Uterus (tissue), 2 donors: ENCODE measurements around the gene GFER.

Experiments
- POLR2A ChIP-seq, 2 donors: fragments of 450-650 bp; IDR thresholded peaks; one replicate each; pipeline ENCODE4 v1.6.1; 2016; ENCODE audit warnings: antibody characterized with exemption in 2 of 2, mild to moderate bottlenecking in 1 of 2, moderate library complexity in 1 of 2
- TF ChIP-seq, protein P1 (sequence below), 4 experiments: fragments of 200-600 bp in 2 of 4; fragments of 450-650 bp in 2 of 4; sonication (generic) in 2 of 4; IDR thresholded peaks; one replicate each; pipeline ENCODE4 v1.5.1; 2016 to 2019; ENCODE audit warnings: antibody characterized with exemption in 4 of 4, mild to moderate bottlenecking in 2 of 4, moderate library complexity in 1 of 4

DNA sequence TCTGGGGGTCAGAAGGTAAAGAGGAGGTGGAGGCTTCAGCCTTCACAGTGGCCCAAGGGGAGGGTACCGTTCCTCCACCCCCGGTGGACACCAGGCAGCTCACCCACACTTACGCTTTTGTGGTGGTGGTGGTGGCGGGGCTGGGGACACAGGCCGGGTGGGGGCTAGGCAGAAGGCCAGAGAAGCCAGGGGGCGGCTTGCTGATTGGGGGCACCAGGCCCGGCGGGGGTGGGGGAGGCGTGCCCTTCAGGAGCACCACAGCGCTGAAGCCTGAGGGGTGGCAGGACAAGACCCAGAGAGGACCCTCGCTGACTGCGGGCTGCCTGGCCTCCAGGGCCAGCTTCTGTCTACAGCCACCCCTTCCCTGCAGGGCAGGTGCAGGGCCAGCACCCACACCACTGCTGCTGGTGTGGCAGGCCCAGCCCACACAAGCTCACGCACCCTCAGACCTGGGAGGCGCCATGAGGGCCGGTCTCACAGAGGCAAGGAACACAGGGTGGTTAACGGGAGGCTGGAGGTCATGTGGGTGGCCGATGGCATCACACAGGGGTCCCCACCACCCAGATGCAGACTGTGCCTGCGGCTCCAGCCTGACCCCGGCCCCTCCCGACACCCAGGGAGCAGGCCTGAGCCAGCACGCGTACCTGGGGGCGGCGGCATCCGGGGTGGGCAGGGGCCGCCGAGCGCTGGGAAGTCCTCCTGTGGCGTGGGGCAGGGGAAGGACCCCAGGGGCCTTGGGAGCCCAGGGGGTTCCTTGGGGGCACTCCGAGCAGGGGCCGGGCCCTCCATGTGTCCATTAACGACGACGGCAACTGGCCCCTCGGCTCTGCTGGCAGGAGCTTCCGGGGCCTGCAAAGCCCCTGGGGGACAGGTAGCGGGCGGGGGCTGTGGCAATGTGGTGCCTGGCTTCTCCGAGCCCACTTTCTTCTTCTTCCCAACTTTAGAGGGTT is 15.1 kb downstream of the GFER start:
- TF ChIP-seq POLR2A (IDR thresholded peaks at IDR 0.05) = no peak
- TF ChIP-seq, protein P1, sequence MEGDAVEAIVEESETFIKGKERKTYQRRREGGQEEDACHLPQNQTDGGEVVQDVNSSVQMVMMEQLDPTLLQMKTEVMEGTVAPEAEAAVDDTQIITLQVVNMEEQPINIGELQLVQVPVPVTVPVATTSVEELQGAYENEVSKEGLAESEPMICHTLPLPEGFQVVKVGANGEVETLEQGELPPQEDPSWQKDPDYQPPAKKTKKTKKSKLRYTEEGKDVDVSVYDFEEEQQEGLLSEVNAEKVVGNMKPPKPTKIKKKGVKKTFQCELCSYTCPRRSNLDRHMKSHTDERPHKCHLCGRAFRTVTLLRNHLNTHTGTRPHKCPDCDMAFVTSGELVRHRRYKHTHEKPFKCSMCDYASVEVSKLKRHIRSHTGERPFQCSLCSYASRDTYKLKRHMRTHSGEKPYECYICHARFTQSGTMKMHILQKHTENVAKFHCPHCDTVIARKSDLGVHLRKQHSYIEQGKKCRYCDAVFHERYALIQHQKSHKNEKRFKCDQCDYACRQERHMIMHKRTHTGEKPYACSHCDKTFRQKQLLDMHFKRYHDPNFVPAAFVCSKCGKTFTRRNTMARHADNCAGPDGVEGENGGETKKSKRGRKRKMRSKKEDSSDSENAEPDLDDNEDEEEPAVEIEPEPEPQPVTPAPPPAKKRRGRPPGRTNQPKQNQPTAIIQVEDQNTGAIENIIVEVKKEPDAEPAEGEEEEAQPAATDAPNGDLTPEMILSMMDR (IDR thresholded peaks at IDR 0.05) = no peak
